Activated T-helper 17 cell treated with anti-CD3 and anti-CD28 coated beads, Interleukin-2, amount 50 U/mL, for 72 hours (primary cell): ENCODE results near the gene IGFBP4. TPM values are rescaled to one million over a fixed set of nuclear protein-coding genes. Genes with fewer than 3 reads are reported as not detected.
A peak's percentile ranks its signal among the peaks of the same experiment; 100 is the strongest.

Experiments used
- ATAC-seq: fragments of 150-1000 bp; cut with Tn5 transposase; replicated peaks from 2 replicates; pipeline ENCODE4 v1.10.0; 2021; ENCODE audit warnings: mild to moderate bottlenecking, moderate library complexity
- H3K27ac Mint-ChIP-seq: one replicate; pipeline ENCODE4 v1.8.0; 2022; ENCODE audit warnings: mixed read lengths
- H3K27me3 Mint-ChIP-seq: one replicate; pipeline ENCODE4 v1.8.0; 2022; ENCODE audit warnings: mixed read lengths
- H3K36me3 Mint-ChIP-seq: one replicate; pipeline ENCODE4 v1.8.0; 2022; ENCODE audit warnings: low read depth, mild to moderate bottlenecking, mixed read lengths
- H3K4me1 Mint-ChIP-seq: one replicate; pipeline ENCODE4 v1.8.0; 2022; ENCODE audit warnings: mixed read lengths
- H3K4me3 Mint-ChIP-seq: one replicate; pipeline ENCODE4 v1.8.0; 2022; ENCODE audit warnings: mild to moderate bottlenecking, mixed read lengths
- H3K9me3 Mint-ChIP-seq: one replicate; pipeline ENCODE4 v1.8.0; 2022; ENCODE audit warnings: mixed read lengths
- total RNA-seq, 2 donors: library from RNA; stranded (reverse); gene quantifications; one replicate each; pipeline ENCODE4 v1.2.3, GENCODE V29; 2022

The IGFBP4 gene
- total RNA-seq, 2 donors from 2014 or later = 5.3 to 33.8 TPM

DNA sequence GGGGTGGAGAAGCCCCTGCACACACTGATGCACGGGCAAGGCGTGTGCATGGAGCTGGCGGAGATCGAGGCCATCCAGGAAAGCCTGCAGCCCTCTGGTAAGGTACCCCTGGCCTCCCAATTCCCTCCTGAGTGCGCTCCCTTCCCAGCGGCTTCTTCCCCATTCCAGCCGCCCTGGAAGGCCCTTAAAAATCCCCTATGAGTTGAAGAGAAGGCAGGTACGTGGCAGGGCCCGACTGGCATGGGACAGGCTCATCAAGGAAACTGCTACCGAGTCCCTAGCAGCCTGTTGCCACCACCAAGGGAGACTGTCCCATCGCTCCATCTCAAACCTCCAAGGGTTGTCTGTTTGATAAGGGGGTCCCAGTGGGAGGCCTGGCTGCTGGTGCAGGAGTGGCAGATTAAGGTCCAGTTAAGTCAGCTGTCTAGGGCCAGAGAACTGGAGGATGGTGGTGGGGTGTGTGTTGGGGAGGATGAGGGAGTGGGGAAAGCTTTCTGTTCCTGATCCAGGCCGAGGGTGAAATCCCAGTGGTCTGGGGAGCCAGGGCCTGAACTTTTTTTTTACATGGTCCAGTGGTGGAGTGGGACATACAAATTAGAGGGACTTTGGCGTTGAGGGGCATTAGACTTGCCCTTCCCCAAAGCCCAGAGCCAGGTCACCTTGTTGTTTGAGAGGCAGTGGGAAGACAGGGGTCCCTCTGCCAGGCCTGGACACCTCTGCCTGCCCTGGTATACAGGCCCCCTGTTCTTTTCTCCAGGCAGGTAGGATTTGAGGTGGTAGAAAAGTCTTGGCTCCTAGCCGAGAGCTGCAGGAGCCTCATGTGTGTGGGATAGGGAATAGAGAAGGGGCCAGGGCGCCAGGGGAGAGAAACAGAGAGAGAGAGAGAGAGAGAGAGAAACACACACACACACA is 994 bp downstream of the IGFBP4 start:
- peak; percentile 9 for ATAC-seq
- H3K9me3 Mint-ChIP-seq = no peaks in the 10 kb centered on the region
- peak overlapping the region; percentile 75 for H3K27ac Mint-ChIP-seq
- H3K4me1 Mint-ChIP-seq = peaks cover 20% of the 10 kb centered on the region
- H3K36me3 Mint-ChIP-seq = peaks cover 18% of the 10 kb centered on the region
- peak overlapping the region; percentile 70 for H3K4me3 Mint-ChIP-seq
- H3K27me3 Mint-ChIP-seq = no peaks in the 10 kb centered on the region

GRCh38 chr17:40445751-40446468 is 2.7 kb downstream of the IGFBP4 start:
- ATAC-seq = no peak
- peaks cover 18% of the 10 kb centered on the region for H3K36me3 Mint-ChIP-seq
- H3K27ac Mint-ChIP-seq = peak overlapping the region; percentile 75
- H3K27me3 Mint-ChIP-seq = no peaks in the 10 kb centered on the region
- H3K4me1 Mint-ChIP-seq = peaks cover 20% of the 10 kb centered on the region
- peak overlapping the region; percentile 70 for H3K4me3 Mint-ChIP-seq
- H3K9me3 Mint-ChIP-seq = no peaks in the 10 kb centered on the region

DNA sequence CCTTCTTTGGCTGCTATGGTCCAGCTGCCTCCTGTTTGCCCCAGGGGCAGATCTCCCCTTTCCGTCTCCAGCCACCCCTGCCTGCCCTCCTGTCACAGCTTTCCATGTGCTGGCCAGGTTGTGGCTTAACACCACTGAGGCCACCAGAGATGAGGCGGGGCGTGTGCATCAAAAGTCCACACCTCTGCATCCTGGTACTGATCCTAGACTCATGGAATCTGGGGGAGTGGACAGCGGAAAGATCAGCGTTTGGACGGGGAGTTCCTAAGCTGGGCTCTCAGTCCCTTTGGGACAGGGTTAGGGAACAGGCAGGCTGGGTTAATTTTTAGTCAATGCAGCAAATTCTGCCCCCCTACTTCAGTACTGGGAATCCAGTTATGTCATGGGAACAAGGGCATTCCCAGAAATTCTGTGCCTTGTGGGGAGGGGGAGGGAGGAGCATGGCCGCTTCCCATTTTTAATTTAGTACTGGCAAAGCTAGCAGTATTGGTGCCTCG is 3.9 kb downstream of the IGFBP4 start:
- Mint-ChIP-seq H3K4me1 (peaks cover 23% of the 10 kb centered on the region), H3K36me3 (peaks cover 21% of the 10 kb centered on the region), H3K9me3 (no peaks in the 10 kb centered on the region), H3K4me3 (peak overlapping the region; percentile 50), H3K27ac (no peak overlapping the region), H3K27me3 (no peaks in the 10 kb centered on the region)
- ATAC-seq = no peak

DNA sequence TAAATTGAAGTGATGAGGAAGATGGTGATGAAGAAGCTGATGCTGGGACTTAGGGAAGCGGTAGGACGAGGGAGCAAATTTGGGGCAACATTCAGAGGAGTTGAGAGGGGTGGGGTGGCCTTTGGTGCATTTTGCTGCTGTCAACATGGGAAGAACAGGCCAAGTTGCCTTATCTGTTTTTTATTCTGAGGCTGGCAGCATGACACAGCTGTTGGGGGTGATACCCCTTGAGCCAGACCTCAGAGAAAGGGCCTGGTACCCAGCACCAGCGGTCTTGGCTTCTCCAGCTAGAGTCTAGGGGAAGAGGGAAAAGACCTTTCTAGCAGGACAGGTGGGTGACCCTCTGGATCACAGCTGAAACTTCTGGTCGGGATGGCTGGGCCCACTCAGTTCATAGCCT is 4.6 kb downstream of the IGFBP4 start:
- H3K27ac Mint-ChIP-seq = no peak overlapping the region

DNA sequence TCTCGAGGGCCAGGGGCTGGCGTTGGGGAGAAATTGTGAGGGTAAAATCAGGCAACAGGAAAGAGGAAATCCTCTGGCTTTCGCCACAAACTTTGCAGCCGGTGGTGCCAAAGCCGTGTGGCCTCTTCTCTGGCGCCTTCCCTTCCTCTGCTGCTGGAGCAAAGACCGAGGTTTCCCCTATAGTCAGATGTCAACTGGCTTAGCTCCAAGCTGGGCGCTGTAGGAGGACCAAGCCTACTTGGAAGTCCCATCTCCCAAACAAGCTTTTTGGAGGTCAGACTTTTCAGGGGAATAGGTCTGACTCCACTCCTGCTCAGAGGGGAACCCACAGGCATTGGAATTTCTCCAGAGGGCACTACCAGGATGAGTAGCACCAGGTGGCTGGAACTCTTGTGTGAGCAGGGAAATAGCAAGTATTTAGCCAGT is 5.0 kb downstream of the IGFBP4 start:
- Mint-ChIP-seq H3K36me3 (peaks cover 31% of the 10 kb centered on the region), H3K4me1 (peaks cover 26% of the 10 kb centered on the region), H3K4me3 (peak overlapping the region; percentile 50), H3K27ac (no peak overlapping the region), H3K27me3 (no peaks in the 10 kb centered on the region), H3K9me3 (no peaks in the 10 kb centered on the region)
- ATAC-seq = no peak

More for the DNA sequence above, 4.6 kb downstream of the IGFBP4 start:
- peaks cover 26% of the 10 kb centered on the region for H3K4me1 Mint-ChIP-seq
- H3K36me3 Mint-ChIP-seq = peaks cover 27% of the 10 kb centered on the region
- H3K27me3 Mint-ChIP-seq = no peaks in the 10 kb centered on the region
- no peak for ATAC-seq
- peak overlapping the region; percentile 50 for H3K4me3 Mint-ChIP-seq
- no peaks in the 10 kb centered on the region for H3K9me3 Mint-ChIP-seq

GRCh38 chr17:40448639-40449261 is 5.5 kb downstream of the IGFBP4 start:
- no peak for ATAC-seq
- Mint-ChIP-seq H3K4me1 (peaks cover 26% of the 10 kb centered on the region), H3K9me3 (no peaks in the 10 kb centered on the region), H3K27ac (no peak overlapping the region), H3K27me3 (no peaks in the 10 kb centered on the region), H3K36me3 (peaks cover 37% of the 10 kb centered on the region), H3K4me3 (peak overlapping the region; percentile 1)

- Mint-ChIP-seq H3K4me1 (peaks cover 16% of the 10 kb centered on the region), H3K9me3 (no peaks in the 10 kb centered on the region), H3K27ac (no peak overlapping the region), H3K4me3 (no peak overlapping the region), H3K27me3 (no peaks in the 10 kb centered on the region), H3K36me3 (peaks cover 36% of the 10 kb centered on the region)
- ATAC-seq = no peak
These were observed 6.9 kb downstream of the IGFBP4 start for GRCh38 chr17:40450175-40450574.

DNA sequence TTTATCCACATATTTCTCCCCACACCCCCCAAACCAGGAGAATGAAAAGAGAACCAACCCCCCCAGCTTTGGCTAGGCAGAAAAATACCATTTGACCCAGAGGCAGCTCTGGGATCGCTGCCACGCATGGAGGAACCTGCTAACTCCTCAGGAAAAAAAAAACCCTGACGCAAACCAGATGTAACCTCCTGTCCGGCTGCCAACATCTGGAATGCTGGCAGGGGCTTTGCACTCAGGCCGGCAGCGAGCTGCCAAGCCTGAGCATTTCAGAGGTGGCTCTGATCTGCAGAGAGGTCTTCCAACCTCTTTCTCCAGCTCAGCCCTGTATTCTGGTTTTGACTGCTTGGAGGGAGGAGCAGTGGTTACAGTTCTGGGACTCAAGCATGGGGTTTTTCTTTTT is 8.2 kb downstream of the IGFBP4 start:
- H3K27ac Mint-ChIP-seq = no peak overlapping the region
- peaks cover 45% of the 10 kb centered on the region for H3K36me3 Mint-ChIP-seq
- H3K4me3 Mint-ChIP-seq = no peak overlapping the region
- ATAC-seq = no peak
- peaks cover 13% of the 10 kb centered on the region for H3K4me1 Mint-ChIP-seq
- no peaks in the 10 kb centered on the region for H3K9me3 Mint-ChIP-seq
- no peaks in the 10 kb centered on the region for H3K27me3 Mint-ChIP-seq

- Mint-ChIP-seq H3K9me3 (no peaks in the 10 kb centered on the region), H3K27me3 (no peaks in the 10 kb centered on the region), H3K4me3 (peak overlapping the region; percentile 34), H3K27ac (peak overlapping the region; percentile 67), H3K36me3 (peaks cover 45% of the 10 kb centered on the region), H3K4me1 (peaks cover 13% of the 10 kb centered on the region)
- peak; percentile 77 for ATAC-seq
These were observed 9.1 kb downstream of the IGFBP4 start for GRCh38 chr17:40452216-40452787.

DNA sequence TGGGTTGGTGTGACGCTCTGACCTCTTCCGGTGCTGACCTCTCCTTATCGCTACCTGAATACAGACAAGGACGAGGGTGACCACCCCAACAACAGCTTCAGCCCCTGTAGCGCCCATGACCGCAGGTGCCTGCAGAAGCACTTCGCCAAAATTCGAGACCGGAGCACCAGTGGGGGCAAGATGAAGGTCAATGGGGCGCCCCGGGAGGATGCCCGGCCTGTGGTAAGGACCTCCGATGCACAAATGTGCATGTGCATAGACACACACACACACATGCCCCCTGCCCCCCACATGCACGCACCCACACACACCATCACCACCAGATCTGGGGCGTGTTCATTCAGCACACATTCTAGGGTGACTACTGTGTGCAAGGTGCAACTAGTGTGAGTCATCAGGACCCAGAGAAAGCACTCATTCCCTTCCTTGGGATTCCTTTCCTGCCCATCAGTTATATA is 9.7 kb downstream of the IGFBP4 start:
- Mint-ChIP-seq H3K27me3 (no peaks in the 10 kb centered on the region), H3K9me3 (no peaks in the 10 kb centered on the region), H3K27ac (no peak overlapping the region), H3K36me3 (peaks cover 39% of the 10 kb centered on the region), H3K4me1 (peaks cover 7% of the 10 kb centered on the region), H3K4me3 (no peak overlapping the region)
- ATAC-seq = no peak

GRCh38 chr17:40453881-40454612 is 10.8 kb downstream of the IGFBP4 start:
- no peak overlapping the region for H3K4me3 Mint-ChIP-seq
- H3K4me1 Mint-ChIP-seq = peaks cover 6% of the 10 kb centered on the region
- peaks cover 39% of the 10 kb centered on the region for H3K36me3 Mint-ChIP-seq
- peak overlapping the region; percentile 61 for H3K27ac Mint-ChIP-seq
- no peak for ATAC-seq
- H3K27me3 Mint-ChIP-seq = no peaks in the 10 kb centered on the region
- H3K9me3 Mint-ChIP-seq = no peaks in the 10 kb centered on the region

DNA sequence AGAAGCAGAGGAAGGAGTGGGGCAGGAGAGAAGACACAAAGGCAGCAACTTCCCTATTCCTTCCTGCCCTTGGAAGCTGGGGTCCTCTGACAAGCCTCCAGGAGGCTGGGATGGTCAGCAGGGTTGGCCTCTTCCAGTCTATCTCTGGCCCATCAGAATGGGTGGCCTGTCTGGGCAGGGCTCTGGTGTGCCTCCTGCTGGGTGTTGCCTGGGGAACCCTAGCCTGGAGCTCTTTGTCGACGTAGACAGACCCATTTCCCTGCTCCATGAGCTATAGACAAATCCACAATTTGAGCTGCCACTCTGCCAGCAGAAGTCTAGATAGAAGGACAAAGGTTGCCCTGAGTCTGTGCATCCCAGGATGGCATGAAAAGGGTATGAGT is 11.4 kb downstream of the IGFBP4 start:
- peak overlapping the region; percentile 61 for H3K27ac Mint-ChIP-seq
- H3K36me3 Mint-ChIP-seq = peaks cover 39% of the 10 kb centered on the region
- no peaks in the 10 kb centered on the region for H3K27me3 Mint-ChIP-seq

GRCh38 chr17:40456396-40456951 is 13.2 kb downstream of the IGFBP4 start:
- no peak for ATAC-seq
- Mint-ChIP-seq H3K9me3 (no peaks in the 10 kb centered on the region), H3K4me3 (no peak overlapping the region), H3K27ac (no peak overlapping the region), H3K4me1 (peaks cover 6% of the 10 kb centered on the region), H3K36me3 (peaks cover 39% of the 10 kb centered on the region), H3K27me3 (no peaks in the 10 kb centered on the region)

More for the DNA sequence above, 11.4 kb downstream of the IGFBP4 start:
- Mint-ChIP-seq H3K4me1 (peaks cover 6% of the 10 kb centered on the region), H3K9me3 (no peaks in the 10 kb centered on the region), H3K4me3 (no peak overlapping the region)
- no peak for ATAC-seq
